NB4 (cell line): Measurements from ENCODE around the gene PRRG4.

Experiments
- CTCF ChIP-seq: IDR thresholded peaks from one replicate; pipeline ENCODE4 v1.5.1; 2012; ENCODE audit warnings: low read depth, low read length
- POLR2A ChIP-seq: IDR thresholded peaks from 2 replicates; pipeline ENCODE4 v1.6.1; 2011; ENCODE audit warnings: mild to moderate bottlenecking; ENCODE audit not compliant: insufficient read length; ENCODE audit errors: extremely low read depth

- TF ChIP-seq CTCF (no peak), POLR2A (no peak)
Measured at GRCh38 chr11:32794439-32794838, 35.3 kb upstream of the PRRG4 start, which contains the start of gene CCDC73.
